NCI-H2081 (cell line): ENCODE data around the gene ABCB4.

ENCODE experiments used
- DNase-seq, 2 experiments: peaks; one replicate each; lab custom pipeline; 2025; lab: John Stamatoyannopoulos, UW

The ABCB4 gene

DNA sequence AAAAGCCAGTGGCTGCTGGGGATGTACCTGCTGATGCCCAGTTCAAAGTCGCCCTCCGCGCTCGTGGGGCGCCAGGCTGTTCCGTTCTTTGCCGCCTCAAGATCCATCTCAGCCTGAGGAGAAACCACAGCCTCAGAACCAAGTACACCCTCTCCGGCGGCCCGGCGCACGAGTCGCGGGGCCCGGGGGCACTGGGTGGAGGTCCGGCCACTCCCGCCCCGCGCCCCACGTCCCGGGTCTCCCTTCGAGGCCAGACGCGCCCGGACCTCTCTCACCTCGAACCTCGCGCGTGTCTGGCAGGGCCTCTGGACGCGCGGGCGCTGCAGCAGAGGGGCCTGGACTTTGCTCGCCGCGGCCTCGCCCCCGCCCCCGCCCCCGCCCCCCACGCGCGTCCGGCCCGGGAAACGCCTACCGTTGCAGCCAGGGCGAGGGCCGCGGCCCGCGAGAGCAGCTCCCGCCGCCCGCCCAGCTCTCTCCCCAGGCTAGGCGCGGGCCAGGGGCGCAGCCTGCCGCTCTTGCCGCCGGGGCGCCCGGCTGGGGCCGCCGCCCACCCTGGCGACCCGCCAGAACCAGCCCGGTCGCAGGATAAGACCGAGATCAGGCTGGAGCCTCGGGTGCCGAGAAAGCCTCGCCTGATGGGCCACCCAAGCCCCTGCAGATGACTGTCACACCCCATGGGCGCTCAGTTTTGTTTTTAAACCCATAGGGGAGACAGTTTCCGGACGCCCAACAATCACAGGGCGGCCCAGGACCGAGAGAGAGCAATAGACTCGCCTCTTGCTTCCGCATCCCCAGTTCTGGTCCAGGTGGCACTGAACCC is at the start of gene ABCB4:
Gene ABCB4 (minus strand): TSS at position 322 of the 820 bp plus-strand sequence. CDS start 215 bp downstream, at position 107.
- no peak for DNase-seq

DNA sequence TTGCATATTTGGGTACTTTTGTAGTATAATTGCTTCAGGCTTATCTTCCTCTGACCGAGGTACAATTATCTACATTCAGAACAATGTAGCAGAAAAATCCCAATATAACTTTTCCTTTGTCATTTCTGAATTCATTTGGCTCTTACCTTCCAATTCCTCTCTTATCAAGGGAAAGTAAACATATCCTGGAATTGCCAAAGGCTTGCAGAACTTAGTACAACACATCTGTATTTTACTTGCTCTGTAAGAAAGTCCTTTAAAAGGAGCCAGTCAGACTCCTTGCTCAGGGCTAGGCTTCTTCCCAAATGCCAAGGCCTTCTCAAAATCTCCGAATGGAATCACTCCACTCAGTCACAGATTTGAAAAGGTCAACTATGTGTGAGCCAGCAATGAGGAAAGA is 43.3 kb upstream of the ABCB4 start:
- DNase-seq = no peak

DNA sequence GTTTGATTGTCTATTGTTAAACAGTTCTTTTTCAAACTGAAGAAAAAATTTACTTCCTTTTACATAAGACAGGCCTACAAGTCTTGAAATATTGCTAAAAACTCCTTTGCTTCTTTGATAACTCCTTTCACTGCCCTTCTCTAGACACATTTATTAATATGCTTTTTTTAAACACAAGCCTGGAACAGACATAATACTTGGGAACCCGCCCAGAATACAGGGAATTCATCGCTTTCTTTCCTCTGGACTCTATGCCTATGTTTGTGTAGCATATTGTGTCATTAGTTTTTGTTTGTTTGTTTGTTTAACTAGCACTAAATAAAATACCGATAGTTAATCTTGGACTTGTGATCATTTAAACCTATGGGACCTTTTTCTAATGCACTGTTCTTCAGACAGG is 42.4 kb upstream of the ABCB4 start:
- DNase-seq = no peak

DNA sequence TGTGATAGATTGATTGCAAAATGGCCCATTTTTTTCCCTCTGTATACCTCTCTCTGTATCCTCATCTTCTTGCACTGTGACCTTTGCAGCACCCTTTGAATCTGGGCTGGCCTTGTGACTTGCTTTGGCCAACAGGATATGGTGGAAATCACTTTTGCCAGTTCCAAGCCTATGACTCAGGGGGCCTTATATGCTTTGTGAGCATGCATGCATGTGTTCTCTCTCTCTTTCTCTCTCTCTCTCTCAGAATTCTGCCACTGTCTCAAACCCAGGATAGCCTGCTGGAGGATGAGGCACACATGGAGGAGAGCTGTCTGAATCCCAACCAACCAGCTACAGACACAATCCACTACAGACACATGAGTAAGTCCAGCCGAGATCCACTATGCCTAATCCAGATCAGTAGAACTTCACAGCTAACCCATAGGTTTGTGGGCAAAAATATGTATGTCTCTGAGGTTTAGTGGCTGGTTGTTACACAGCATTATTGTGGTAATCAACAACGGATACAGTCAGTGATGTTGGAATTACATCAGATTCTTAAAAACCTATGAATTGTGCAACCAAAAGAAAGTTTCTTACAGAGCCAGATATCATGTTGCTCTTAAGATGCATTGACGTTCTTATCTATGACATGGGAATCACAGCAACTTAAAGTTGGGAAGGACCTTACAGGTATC is 41.8 kb upstream of the ABCB4 start:
- DNase-seq = no peak

DNA sequence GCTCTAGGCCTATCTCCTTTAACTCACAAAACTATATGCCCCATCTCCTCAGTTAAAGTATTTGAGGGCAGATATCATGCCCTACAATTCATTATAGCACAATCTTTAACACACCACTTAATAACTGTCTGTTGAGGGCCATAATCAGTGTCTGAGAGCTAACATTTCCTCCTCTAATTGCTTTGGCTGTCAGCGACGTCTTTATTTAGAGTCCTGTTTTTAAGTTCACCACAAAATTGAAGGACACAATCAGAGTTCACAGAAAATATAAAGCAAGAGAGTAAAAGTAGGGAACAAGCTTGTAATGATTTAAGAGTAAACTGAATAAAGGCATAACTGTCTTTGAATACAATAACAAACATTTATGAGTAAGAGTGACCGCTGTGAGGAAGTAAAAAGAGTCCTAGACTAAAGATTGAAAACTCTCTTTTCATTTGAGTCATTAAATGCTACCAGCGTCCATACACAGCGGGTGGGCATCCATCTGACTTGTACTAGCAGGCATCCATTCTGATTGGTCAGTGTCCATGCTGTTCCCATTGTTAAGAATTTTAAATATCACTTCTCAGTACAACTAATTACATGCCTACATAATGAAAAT is 38.4 kb upstream of the ABCB4 start:
- no peak for DNase-seq

DNA sequence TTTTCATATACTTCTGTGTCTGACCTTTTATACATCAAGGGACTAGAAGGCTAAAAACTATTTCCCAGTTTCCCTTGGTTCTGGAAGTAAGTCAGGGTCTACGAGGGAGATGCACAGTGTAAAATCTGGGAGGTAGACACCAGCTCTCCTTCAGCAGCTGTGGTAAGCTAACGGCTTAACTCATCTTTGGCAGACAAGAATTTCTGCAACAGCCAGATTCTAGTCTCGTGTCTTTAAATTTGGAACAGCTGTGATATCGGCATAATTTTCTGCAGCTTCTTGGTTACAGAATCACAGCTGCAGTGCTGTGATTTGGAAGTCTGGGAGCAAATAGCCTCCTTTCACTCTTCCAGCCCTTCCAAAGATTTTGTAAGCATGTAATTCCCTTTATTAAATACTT is 37.4 kb upstream of the ABCB4 start:
- no peak for DNase-seq

DNA sequence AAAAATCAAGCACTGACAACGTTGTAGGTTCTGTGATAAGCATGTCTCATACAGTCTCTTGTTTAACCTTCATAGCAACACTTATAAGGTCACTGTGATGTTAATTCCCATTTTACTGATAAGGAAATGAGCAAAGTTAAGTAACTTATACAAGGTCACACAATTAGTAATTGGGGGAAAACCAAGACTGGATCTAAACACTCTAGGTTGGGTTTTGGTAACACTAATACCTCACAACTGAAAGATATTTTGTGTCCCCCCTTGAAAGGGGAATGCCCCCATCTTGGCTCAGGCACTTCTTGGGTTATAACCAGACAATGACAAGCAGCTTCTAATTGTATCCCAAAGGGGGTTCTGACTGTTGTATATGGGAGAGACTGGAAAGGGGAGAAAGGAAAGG is 36.0 kb upstream of the ABCB4 start:
- no peak for DNase-seq

DNA sequence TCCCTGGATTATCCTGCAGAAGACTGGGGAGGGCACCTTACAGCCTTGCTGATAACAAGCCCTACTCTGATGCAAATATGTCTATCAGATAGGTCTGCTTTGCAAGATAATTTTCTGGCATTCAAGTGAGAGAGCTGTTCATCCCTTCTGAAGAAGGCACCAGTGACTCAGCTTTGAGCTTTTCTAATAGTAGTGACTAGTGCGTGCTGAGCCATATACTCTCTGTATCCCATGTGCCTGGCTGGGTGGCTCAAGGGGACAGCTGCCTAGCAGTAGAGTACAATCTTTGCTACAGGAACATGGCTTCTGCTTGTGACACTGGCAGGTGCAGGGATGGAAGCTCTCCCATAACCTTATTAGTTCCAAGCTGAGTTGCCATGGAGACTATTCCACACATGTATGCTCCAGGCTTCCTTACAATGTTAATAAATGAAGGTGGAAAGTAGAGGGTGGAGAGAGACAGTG is 35.0 kb upstream of the ABCB4 start:
- DNase-seq = peak in 1 of 2 experiments; percentile 62

DNA sequence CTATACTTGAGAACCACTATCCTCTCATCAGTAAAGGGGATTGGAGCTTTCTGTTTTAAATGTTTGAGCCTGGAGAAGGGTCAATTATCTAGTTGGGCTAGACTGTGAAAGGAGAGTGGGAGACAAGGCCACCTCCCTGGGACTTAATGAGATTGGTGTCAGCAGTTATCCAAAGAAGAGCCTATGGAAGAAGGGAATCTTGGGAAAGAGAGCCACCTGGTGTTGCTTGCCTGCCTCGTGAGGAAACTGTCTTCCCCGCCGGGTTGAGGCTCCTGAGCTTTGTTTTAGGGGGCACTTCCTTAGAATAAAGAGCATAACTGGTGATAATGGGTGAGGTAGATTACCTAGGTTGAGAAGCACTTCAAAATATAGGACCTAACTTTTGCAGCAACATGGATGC is 32.0 kb upstream of the ABCB4 start:
- DNase-seq = no peak

DNA sequence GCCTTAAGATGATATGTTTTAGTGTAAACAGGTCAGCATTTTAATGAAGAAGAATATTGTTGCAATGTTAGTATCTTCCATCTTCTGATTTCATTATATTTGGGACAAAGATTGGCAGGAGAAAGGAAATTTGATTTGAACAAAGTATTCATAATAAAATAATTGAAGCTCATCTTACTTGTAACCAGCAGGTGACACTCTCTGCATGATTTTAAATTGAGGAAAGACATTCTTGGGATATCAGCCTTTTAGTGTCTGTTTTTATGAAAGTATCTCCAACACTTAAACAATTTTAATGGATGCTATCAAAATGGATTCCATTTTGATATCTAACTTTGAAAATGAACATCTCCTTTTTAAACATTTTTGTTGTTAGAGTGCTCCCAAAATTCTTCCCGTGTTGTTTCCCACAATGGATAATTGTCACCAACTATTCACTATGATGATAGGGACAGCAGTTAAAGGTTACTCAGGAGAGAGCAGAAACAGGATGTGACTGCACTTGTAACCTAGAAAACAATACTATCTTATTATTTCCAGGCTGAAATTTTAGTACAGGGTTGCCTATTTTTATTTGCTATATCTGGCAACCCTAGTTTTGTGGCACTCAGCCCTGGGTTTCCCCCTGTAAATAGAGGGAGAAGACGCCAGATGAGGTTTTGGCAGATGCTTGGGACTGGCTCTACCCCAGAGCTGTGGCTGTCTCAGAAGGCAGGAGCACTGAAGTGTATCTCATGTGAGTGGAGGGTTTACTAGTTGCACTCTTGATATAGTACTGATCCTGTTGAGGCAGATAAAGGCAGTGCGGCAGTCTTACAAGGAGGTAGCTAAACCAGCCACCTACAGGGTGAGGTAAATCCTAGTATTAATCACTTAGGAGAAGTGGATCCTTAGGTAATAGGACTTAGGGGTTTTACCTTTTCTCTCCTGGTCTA is 31.0 kb upstream of the ABCB4 start:
- peak in 1 of 2 experiments; percentile 30 for DNase-seq

DNA sequence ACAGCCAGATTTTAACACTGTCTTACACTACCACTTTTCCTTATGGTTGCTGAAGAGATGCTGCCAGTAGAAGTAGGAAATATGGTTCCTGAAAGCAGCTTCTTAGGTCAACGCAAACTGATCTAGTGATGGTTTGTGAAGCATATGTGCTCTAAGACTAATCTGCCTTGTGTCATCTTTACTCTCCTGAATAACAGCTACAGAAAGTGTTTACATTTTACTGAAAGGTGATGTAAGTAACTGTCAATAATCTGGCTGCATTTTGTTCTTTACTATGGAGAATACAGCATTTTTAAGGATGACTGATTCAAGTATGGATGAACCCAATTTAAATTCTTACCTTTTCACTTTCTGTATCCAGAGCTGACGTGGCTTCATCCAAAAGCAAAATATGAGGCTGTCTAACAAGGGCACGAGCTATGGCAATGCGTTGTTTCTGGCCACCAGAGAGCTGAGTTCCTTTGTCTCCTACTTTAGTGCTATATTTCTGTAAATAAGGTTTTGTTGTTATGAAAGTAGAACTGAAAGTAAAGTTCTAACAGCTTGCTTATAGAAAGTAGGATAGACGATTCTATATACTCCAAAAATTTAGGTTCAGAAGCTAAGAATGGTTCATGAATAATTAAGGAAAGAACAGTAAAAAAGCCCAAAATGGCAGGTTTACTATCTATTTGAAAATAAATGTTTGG is 30.2 kb upstream of the ABCB4 start:
- DNase-seq = no peak

DNA sequence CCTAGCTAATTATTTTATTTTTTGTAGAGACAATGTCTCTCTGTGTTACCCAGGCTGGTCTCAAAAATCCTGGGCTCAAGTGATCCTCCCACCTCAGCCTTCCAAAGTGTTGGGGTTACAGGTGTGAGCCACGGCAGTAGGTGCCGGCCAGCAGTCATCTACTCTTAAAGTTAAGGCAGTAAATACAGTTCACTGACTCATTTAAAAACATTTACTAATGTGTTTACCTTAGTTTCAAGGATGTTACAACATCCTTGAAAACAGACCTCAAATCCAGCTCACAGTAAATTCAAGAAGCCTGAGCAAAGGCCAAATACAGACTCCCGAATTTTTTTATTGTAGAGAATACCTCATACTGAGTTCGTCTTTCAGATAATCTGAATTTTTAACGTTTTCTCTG is 29.6 kb upstream of the ABCB4 start:
- DNase-seq = no peak

DNA sequence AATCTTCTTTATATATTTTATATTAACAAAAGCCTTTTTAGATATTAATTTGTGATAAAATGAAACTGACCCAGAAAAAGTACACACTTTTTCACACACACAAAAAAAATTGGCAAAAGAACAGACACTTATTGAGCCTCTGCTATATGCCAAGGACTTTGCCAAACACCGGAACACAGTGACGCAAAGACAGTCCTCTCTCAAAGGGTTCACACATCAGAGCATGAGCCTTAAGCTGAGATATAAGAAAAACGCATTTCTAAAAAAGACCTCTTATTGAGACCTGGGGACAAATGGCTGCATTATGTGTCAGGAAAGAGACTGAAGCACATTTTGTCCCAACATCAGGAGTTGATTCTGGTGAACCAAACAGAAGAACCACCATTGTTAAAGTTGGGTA is 24.0 kb upstream of the ABCB4 start:
- DNase-seq = no peak

DNA sequence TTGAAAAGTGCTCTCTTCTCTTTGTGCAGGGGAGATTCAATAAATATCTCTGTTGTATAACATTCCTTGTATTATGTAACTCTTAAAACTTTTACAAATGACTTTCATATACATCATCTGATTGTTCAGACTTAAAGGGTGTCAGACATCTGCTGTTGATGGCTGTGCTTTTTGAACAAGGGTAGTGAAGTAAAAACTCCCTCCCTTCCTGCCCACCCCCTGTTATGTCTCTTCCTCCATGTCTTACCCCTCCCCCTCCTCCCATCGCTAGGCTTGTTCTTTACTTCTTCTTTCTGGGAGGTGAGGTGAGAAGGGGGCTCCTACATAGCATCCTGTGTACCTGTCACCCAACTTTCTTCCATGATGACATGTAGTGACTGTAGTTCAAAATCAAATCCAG is 23.4 kb upstream of the ABCB4 start:
- DNase-seq = no peak

DNA sequence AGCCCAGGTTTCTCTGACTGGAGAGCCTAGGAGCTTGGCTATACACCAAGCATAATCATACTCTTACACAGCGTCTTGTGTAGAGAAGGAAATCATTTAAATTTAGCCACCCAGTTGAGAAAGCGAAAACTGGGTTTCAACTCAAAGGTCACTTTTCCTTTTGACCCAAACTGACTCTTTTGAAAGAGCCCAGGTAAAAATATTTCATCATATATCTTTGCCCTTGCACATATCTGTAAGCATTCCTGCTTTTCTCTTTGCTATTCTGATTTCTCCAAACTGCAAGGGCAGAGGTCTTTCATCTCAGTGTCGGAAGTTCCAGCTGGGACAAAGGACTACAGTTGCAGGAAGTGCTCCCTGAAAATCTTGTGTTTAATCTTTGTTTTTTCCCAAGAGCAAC is 22.0 kb upstream of the ABCB4 start:
- no peak for DNase-seq

DNA sequence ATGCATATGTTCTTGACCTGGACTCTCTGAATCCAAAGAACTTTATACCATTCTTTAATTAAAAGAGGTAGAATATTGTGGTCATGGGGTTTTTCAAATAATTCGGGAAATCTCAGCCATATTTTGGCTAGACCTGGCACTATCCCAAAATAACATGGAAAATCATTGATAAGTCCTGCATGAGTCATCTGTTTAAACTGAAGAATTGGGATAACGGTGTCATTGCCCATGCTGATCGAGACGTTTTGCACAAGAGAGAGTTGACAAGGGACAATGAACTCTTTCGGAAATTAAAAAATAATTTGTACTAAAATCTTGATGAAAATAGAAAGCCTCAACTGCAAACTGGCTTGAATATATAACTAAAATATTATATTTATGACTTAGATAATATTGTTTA is 19.9 kb upstream of the ABCB4 start:
- no peak for DNase-seq

DNA sequence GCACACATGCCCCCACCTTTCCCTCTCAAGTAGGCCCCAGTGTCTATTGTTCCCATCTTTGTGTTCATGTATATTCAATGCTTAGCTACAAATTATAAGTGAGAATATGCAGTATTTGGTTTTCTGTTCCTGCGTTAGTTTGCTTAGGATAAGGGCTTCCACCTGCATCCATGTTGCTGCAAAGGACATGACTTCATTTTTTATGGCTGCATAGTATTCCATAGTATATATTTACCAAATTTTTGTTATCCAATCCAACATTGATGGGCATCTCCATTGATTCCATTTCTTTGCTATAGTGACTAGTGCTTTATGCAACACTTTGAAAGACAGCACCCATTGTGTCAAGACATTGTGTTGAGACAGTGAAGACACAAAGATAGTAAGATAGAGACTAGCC is 19.0 kb upstream of the ABCB4 start:
- DNase-seq = no peak

DNA sequence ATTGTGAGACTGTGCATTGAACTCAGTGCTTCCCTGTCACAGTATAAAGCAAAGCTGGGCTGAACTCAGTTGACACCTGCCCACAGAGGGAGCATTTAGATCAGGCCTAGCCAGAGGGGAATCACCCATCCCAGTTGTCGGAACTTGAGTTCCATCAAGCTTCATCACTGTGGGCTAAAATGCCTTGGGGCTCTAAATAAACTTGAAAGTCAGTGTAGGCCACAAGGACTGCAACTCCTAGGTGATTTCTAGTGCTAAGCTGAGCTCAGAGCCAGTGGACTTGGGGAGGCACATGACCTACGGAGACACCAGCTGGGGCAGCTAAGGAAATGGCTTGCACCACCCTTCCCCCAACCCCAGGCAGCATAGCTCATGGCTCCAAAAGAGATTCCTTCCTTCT is 7.7 kb upstream of the ABCB4 start:
- DNase-seq = no peak

DNA sequence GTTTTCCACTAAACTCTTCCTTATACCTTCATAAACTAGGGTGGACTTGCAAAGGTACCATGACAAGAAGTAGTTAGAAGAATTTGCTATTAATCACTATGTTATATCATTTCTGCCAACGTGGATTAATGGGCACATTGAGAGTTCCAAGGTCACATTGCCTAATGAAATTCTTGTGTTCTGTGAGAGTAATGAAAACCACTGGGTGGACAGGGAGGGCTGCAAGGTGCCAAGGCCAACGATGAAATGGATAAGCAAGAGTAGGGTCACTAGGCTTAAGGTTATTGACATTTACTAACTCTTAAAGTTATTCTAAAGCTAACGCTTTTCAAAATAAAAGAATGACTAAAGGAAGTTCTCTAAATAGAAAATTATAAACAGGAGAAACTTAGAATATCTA is 6.6 kb upstream of the ABCB4 start:
- DNase-seq = no peak

DNA sequence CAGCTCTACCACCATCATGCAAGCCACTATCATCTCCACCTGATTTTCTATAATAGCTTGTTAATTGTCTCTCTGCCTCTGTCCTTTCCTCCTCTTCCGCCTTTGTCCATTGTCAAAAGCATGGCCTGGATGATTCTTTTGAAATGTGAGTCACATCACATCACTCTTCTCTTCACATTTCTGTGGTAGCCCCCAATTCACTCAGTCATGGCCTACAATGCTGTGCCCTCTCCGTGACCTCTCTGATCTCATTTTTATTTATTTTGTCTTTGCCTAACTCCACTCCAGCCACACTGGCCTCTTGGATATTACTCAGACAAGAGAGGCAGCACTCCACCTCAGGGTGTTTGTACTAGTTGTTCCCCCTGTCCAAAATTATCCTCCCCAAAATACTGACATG is 4.9 kb upstream of the ABCB4 start:
- DNase-seq = no peak

DNA sequence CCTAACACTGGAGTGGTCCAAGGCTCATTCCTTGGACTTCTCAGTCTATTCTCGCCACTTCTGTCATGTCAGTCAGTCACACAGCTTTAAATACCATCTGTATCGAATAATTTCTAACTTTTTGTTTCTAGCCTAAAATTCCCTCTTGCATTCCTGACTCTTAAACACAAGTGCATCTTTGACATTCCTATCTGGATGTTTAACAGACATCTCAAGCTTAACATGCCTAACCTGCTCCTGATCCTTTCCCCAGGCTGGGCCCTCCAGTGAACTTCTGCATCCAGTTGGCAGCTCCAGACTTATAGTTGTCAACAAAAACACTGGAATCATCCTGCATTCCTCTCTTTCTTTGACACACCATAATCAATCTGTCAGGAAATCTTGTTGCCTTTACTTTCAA is 4.5 kb upstream of the ABCB4 start:
- no peak for DNase-seq

DNA sequence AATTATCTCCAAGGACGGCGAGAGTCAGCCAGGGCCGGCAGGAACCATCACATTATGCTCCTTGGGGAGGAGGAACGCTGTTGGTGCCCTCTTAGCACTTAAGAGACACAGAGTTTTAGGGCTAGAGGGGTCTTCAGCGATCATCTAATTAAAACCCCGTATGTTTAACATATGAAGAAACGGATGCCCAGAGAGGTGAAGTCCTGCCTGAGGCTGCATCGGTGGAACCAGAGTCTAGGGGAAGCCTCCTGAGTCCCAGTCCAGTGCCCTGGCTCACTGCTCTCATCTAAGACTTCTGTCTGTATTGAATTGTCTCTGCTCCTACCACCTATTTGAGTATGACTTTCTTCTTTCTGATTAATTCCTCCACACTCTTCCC is 688 bp upstream of the ABCB4 start:
- DNase-seq = no peak
